HEK293T (cell line): ENCODE measurements around the gene S100B.
"Not testable (repeated sequence)": the region's sequence is repeated elsewhere in the genome, so short reads cannot be mapped to it uniquely, and the experiment has no call there.

Experiments
- CTBP1 ChIP-seq: fragments of 450-650 bp; IDR thresholded peaks from 2 replicates; pipeline ENCODE4 v1.6.1; 2016; ENCODE audit warnings: borderline replicate concordance
- FOXA1 ChIP-seq: fragments of 450-650 bp; IDR thresholded peaks from 2 replicates; pipeline ENCODE4 v1.6.1; 2016; ENCODE audit warnings: mild to moderate bottlenecking
- FOXK2 ChIP-seq: fragments of 450-650 bp; IDR thresholded peaks from 2 replicates; pipeline ENCODE4 v1.6.1; 2016; ENCODE audit warnings: mild to moderate bottlenecking
- FOXM1 ChIP-seq: fragments of 450-650 bp; IDR thresholded peaks from 2 replicates; pipeline ENCODE4 v1.6.1; 2017; ENCODE audit warnings: mild to moderate bottlenecking, borderline replicate concordance
- HDGF ChIP-seq: fragments of 450-650 bp; IDR thresholded peaks from 2 replicates; pipeline ENCODE4 v1.6.1; 2017; ENCODE audit warnings: antibody characterized with exemption, borderline replicate concordance
- L3MBTL2 ChIP-seq: fragments of 450-650 bp; conservative IDR thresholded peaks from 2 replicates; pipeline ENCODE4 v1.6.1; 2016; ENCODE audit warnings: mild to moderate bottlenecking
- LEF1 ChIP-seq: fragments of 450-650 bp; IDR thresholded peaks from 2 replicates; pipeline ENCODE4 v1.6.1; 2017; ENCODE audit warnings: mild to moderate bottlenecking, borderline replicate concordance
- NFRKB ChIP-seq: fragments of 450-650 bp; IDR thresholded peaks from 2 replicates; pipeline ENCODE4 v1.6.1; 2016; ENCODE audit warnings: mild to moderate bottlenecking, moderate library complexity
- SP1 ChIP-seq: fragments of 450-650 bp; IDR thresholded peaks from 2 replicates; pipeline ENCODE4 v1.6.1; 2017
- SUZ12 ChIP-seq: fragments of 450-650 bp; IDR thresholded peaks from 2 replicates; pipeline ENCODE4 v1.6.1; 2016; ENCODE audit warnings: mild to moderate bottlenecking
- TARDBP ChIP-seq: fragments of 450-650 bp; IDR thresholded peaks from 2 replicates; pipeline ENCODE4 v1.6.1; 2016

DNA sequence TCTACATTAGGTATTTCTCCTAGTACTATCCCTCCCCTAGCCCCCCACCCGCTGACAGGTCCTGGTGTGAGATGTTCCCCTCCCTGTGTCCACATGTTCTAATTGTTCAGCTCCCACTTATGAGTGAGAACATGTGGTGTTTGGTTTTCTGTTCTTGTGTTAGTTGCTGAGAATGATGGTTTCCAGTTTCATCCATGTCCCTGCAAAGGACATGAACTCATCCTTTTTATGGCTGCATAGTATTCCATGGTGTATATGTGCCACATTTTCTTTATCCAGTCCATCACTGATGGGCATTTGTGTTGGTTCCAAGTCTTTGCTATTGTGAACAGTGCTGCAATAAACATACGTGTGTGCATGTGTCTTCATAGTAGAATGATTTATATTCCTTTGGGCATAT, 26.0 kb upstream of the S100B start:
- TF ChIP-seq LEF1, FOXK2, SUZ12, HDGF, FOXM1, TARDBP, FOXA1, SP1, NFRKB, L3MBTL2, CTBP1: not testable (repeated sequence)
